ENCODE data around the gene SLC9A5. TPM values are rescaled to one million over a fixed set of nuclear protein-coding genes. Genes with fewer than 3 reads are reported as not detected.

SLC9A5 gene
- total RNA-seq, 2 experiments from 2014 or later, result 2.7 to 4.2 TPM

DNA sequence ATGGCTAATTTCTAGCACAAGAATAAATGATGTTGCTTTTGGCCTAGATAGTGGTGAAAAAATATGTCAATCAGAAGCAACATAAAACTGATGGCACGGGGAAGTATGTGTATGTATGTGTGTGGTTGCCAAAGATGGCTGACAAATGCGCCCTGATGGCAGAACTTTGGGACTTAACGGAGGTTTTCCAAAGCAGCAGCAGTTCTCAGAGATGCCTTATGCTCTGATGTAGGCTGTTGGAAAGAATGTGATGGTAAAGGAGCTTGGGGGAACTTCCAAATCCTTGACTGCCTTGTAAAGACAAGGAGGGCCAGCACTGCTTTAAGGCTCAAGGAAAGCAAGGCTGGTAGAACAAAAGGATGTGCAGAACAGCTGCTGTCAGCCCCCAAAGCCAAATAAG is 61.8 kb downstream of the SLC9A5 start:
- intact Hi-C loops (cut with micrococcal nuclease; ENCODE audit: unreplicated experiment), result no loop called here

DNA sequence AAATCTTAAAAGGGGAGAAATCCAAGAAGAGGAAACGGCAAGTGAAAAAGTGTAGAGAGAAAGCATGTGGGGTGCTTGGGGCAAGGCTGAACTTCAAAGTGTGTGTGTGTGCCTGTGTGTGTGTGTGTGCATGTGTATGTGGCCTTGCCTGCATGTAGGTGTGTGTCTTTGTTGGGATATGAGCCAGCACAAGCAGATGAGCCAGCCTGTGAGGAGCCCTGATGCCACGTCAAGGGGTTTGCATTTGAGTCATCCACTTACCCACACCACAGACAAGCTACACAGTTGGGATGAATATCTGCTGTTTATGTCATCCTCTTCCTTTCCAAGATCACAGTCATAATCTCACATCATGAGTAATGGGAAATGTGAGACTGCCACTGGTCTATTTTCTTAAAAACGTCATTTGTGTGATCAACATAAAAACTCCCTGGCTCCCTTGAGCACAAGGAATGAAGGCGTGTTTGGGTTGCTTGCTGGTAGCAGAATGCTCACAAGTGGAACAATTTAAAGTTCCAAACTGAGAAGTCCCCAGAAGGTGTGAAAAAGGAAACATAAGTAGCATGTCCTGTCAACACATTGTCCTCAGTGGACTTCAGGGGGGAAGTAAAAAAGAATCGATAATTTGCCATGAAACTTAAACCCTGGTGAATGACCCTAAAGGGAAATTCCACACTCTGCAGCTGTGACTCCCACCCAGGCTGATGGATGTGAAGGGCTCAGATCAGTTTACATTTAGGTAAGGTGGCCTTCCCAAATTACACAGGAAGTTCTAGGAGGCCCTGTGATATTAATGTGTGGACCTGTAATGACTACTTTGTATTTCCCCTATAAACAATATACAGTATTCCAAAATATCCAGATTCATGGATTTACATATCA is 63.1 kb downstream of the SLC9A5 start:
- Histone ChIP-seq H3K9me3 (ENCODE audit: low read length) (no peaks in the 10 kb centered on the region), H3K4me1 (ENCODE audit: insufficient read depth, low read length, poor library complexity, severe bottlenecking) (no peaks in the 10 kb centered on the region), H3K4me2 (ENCODE audit: low read length) (no peak overlapping the region), H3K4me3 (ENCODE audit: low read depth, low read length, poor library complexity, severe bottlenecking) (no peak overlapping the region), H3K36me3 (ENCODE audit: insufficient read depth, low read length) (no peaks in the 10 kb centered on the region), H3K27ac (ENCODE audit: low read depth, low read length, poor library complexity, severe bottlenecking) (no peak overlapping the region), H2AFZ (ENCODE audit: low read length) (no peak overlapping the region), H4K20me1 (ENCODE audit: insufficient read depth, low read length) (no peaks in the 10 kb centered on the region), H3K9me2 (ENCODE audit: insufficient read depth, low read length) (no peaks in the 10 kb centered on the region), H3K79me2 (ENCODE audit: insufficient read depth, low read depth, low read length) (no peaks in the 10 kb centered on the region)
- intact Hi-C loops (cut with micrococcal nuclease; ENCODE audit: unreplicated experiment), result no loop called here
- POLR2A ChIA-PET, result no interaction called here
- BruUV-seq (replicated peaks), result no TSS peak
- TF ChIP-seq, protein P1, sequence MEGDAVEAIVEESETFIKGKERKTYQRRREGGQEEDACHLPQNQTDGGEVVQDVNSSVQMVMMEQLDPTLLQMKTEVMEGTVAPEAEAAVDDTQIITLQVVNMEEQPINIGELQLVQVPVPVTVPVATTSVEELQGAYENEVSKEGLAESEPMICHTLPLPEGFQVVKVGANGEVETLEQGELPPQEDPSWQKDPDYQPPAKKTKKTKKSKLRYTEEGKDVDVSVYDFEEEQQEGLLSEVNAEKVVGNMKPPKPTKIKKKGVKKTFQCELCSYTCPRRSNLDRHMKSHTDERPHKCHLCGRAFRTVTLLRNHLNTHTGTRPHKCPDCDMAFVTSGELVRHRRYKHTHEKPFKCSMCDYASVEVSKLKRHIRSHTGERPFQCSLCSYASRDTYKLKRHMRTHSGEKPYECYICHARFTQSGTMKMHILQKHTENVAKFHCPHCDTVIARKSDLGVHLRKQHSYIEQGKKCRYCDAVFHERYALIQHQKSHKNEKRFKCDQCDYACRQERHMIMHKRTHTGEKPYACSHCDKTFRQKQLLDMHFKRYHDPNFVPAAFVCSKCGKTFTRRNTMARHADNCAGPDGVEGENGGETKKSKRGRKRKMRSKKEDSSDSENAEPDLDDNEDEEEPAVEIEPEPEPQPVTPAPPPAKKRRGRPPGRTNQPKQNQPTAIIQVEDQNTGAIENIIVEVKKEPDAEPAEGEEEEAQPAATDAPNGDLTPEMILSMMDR (conservative IDR thresholded peaks at IDR 0.05; ENCODE audit: low read length), result no peak
- TF ChIP-seq EZH2phosphoT487 (IDR thresholded peaks at IDR 0.05; ENCODE audit: borderline replicate concordance, low read depth, low read length), result no peak
- CTCF ChIA-PET (ENCODE audit: unreplicated experiment), result no interaction called here
- no peak for DNase-seq (ENCODE audit: low spot score)

More for the DNA sequence above, 61.8 kb downstream of the SLC9A5 start:
- no peaks in the 10 kb centered on the region for H3K79me2 ChIP-seq (ENCODE audit: insufficient read depth, low read depth, low read length)
- H3K4me3 ChIP-seq (ENCODE audit: low read depth, low read length, poor library complexity, severe bottlenecking), result no peak overlapping the region
- DNase-seq (ENCODE audit: low spot score), result no peak
- no peak overlapping the region for H3K27ac ChIP-seq (ENCODE audit: low read depth, low read length, poor library complexity, severe bottlenecking)
- no peaks in the 10 kb centered on the region for H3K9me2 ChIP-seq (ENCODE audit: insufficient read depth, low read length)
- ChIA-PET CTCF (ENCODE audit: unreplicated experiment) (no interaction called here), POLR2A (no interaction called here)
- H3K4me1 ChIP-seq (ENCODE audit: insufficient read depth, low read length, poor library complexity, severe bottlenecking), result no peaks in the 10 kb centered on the region
- H2AFZ ChIP-seq (ENCODE audit: low read length), result no peak overlapping the region
- no TSS peak for BruUV-seq (replicated peaks)
- no peak for TF ChIP-seq EZH2phosphoT487 (IDR thresholded peaks at IDR 0.05; ENCODE audit: borderline replicate concordance, low read depth, low read length)
- TF ChIP-seq, protein P1 (conservative IDR thresholded peaks at IDR 0.05; ENCODE audit: low read length), result no peak
- no peaks in the 10 kb centered on the region for H4K20me1 ChIP-seq (ENCODE audit: insufficient read depth, low read length)
- no peaks in the 10 kb centered on the region for H3K36me3 ChIP-seq (ENCODE audit: insufficient read depth, low read length)
- H3K4me2 ChIP-seq (ENCODE audit: low read length), result no peak overlapping the region
- no peaks in the 10 kb centered on the region for H3K9me3 ChIP-seq (ENCODE audit: low read length)

DNA sequence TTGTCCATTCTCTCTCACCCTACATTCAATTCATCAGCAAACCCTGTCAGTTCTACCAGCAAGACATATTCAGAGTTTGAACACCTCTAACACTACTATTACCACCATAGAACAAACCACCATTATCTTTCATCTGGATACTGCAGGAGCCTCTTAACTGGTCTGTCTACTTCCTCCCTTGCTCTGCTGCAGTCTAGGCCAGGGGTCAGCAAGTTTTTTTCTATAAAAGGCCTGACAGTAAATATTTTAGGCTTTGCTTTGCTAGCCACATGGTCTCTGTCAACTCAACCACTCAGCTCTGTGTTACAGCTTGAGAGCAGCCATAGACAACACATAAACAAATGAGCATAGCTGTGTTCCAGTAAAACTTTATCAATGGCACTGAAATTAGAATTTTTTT is 63.9 kb downstream of the SLC9A5 start:
- Histone ChIP-seq H2AFZ (ENCODE audit: low read length) (no peak overlapping the region), H3K79me2 (ENCODE audit: insufficient read depth, low read depth, low read length) (no peaks in the 10 kb centered on the region), H3K9me3 (ENCODE audit: low read length) (no peaks in the 10 kb centered on the region), H3K4me1 (ENCODE audit: insufficient read depth, low read length, poor library complexity, severe bottlenecking) (no peaks in the 10 kb centered on the region), H4K20me1 (ENCODE audit: insufficient read depth, low read length) (no peaks in the 10 kb centered on the region), H3K4me2 (ENCODE audit: low read length) (no peak overlapping the region), H3K27ac (ENCODE audit: low read depth, low read length, poor library complexity, severe bottlenecking) (no peak overlapping the region), H3K4me3 (ENCODE audit: low read depth, low read length, poor library complexity, severe bottlenecking) (no peak overlapping the region), H3K9me2 (ENCODE audit: insufficient read depth, low read length) (no peaks in the 10 kb centered on the region), H3K36me3 (ENCODE audit: insufficient read depth, low read length) (no peaks in the 10 kb centered on the region)
- BruUV-seq (replicated peaks), result no TSS peak
- ChIA-PET CTCF (ENCODE audit: unreplicated experiment) (no interaction called here), POLR2A (interaction anchor here (0.7 kb wide), 1 partner anchor 66 kb away, joined by 3 read pairs; no protein-coding TSS in a partner anchor)
- intact Hi-C loops (cut with micrococcal nuclease; ENCODE audit: unreplicated experiment), result no loop called here
- no peak for DNase-seq (ENCODE audit: low spot score)
- no peak for TF ChIP-seq EZH2phosphoT487 (IDR thresholded peaks at IDR 0.05; ENCODE audit: borderline replicate concordance, low read depth, low read length)
- TF ChIP-seq, protein P1 (conservative IDR thresholded peaks at IDR 0.05; ENCODE audit: low read length), result no peak

Measured in OCI-LY7 (cell line).